Smooth muscle cell (in vitro differentiated cells): ENCODE measurements around the gene MACROD2. TPM values are rescaled to one million over a fixed set of nuclear protein-coding genes. Genes with fewer than 3 reads are reported as not detected.

Experiments used
- DNase-seq: peaks from one replicate; lab custom pipeline; 2025; ENCODE audit not compliant: unreplicated experiment; lab: John Stamatoyannopoulos, UW
- H2AFZ ChIP-seq: fragments of 200-600 bp; sonication (generic); 2 replicates; pipeline ENCODE4 v1.6.0; 2016; ENCODE audit warnings: antibody characterized with exemption, low read depth, mild to moderate bottlenecking
- H3F3A ChIP-seq: fragments of 200-600 bp; sonication (generic); 2 replicates; pipeline ENCODE4 v1.6.0; 2017; ENCODE audit warnings: antibody characterized with exemption, low read depth
- H3K27ac ChIP-seq: fragments of 200-600 bp; sonication (generic); 2 replicates; pipeline ENCODE4 v1.5.1; 2016; ENCODE audit warnings: low read depth, mild to moderate bottlenecking
- H3K27me3 ChIP-seq: fragments of 200-600 bp; sonication (generic); 2 replicates; pipeline ENCODE4 v1.6.1; 2016; ENCODE audit warnings: low read depth, mild to moderate bottlenecking
- H3K36me3 ChIP-seq: fragments of 200-600 bp; sonication (generic); 2 replicates; pipeline ENCODE4 v1.5.1; 2016; ENCODE audit warnings: low read depth
- H3K4me1 ChIP-seq: fragments of 200-600 bp; sonication (generic); 2 replicates; pipeline ENCODE4 v1.5.1; 2016; ENCODE audit warnings: low read depth
- H3K4me2 ChIP-seq: fragments of 200-600 bp; sonication (generic); 2 replicates; pipeline ENCODE4 v1.6.0; 2016; ENCODE audit warnings: mild to moderate bottlenecking
- H3K4me3 ChIP-seq: fragments of 200-600 bp; sonication (generic); 2 replicates; pipeline ENCODE4 v1.5.1; 2016; ENCODE audit warnings: mild to moderate bottlenecking
- H3K79me2 ChIP-seq: fragments of 200-600 bp; sonication (generic); 2 replicates; pipeline ENCODE4 v1.6.0; 2016; ENCODE audit warnings: low read depth, mild to moderate bottlenecking
- H3K9ac ChIP-seq: fragments of 200-600 bp; sonication (generic); 2 replicates; pipeline ENCODE4 v1.6.0; 2016; ENCODE audit warnings: low read depth
- H3K9me3 ChIP-seq: fragments of 200-600 bp; sonication (generic); replicated peaks from 2 replicates; pipeline ENCODE4 v1.5.1; 2016; ENCODE audit warnings: low read depth
- H4K20me1 ChIP-seq: fragments of 200-600 bp; sonication (generic); 2 replicates; pipeline ENCODE4 v1.6.0; 2016; ENCODE audit warnings: low read depth
- CTCF ChIP-seq: fragments of 200-600 bp; sonication (generic); IDR thresholded peaks from 2 replicates; pipeline ENCODE4 v1.5.1; 2017; ENCODE audit warnings: borderline replicate concordance, mild to moderate bottlenecking, antibody characterized with exemption; ENCODE audit not compliant: insufficient read depth, poor library complexity, severe bottlenecking
- WGBS: methylation state at CpG from one replicate; pipeline ENCODE4 v1.1.7; 2016; ENCODE audit warnings: low lambda C conversion rate; 5-methylcytosine and 5-hydroxymethylcytosine counted together
- polyA plus RNA-seq: library from polyadenylated mRNA; unstranded; fragments of >200 nt; fragmentation: Nextera tagmentation; extraction: Ambion mirVana; gene quantifications from 2 replicates; pipeline ENCODE4 v1.2.1, GENCODE V29; 2016
- total RNA-seq: library from RNA; depleted of rRNA; stranded (reverse); fragments of >200 nt; gene quantifications from 2 replicates; pipeline ENCODE4 v1.2.3, GENCODE V29; 2014

MACROD2 gene
- total and polyA plus RNA-seq, 2 experiments from 2014 or later: 0.04 to 0.32 TPM

GRCh38 chr20:15059438-15059837 lies 1064.1 kb downstream of the MACROD2 start:
- Histone ChIP-seq H3K79me2 (no peaks in the 10 kb centered on the region), H3K27me3 (no peaks in the 10 kb centered on the region), H3K9me3 (no peaks in the 10 kb centered on the region), H3K36me3 (no peaks in the 10 kb centered on the region), H4K20me1 (no peaks in the 10 kb centered on the region), H3K4me2 (no peak overlapping the region), H3K4me1 (peaks cover 11% of the 10 kb centered on the region), H3K4me3 (no peak overlapping the region), H2AFZ (no peak overlapping the region), H3K9ac (no peak overlapping the region), H3K27ac (no peak overlapping the region), H3F3A (no peaks in the 10 kb centered on the region)
- no peak for DNase-seq
- TF ChIP-seq CTCF: no peak

GRCh38 chr20:15060265-15061060 lies 1065.1 kb downstream of the MACROD2 start:
- Histone ChIP-seq H3K4me3 (no peak overlapping the region), H3K9me3 (no peaks in the 10 kb centered on the region), H2AFZ (no peak overlapping the region), H3K4me2 (no peak overlapping the region), H3K27ac (no peak overlapping the region), H4K20me1 (no peaks in the 10 kb centered on the region), H3F3A (no peaks in the 10 kb centered on the region), H3K9ac (no peak overlapping the region), H3K4me1 (peaks cover 11% of the 10 kb centered on the region), H3K79me2 (no peaks in the 10 kb centered on the region), H3K36me3 (no peaks in the 10 kb centered on the region), H3K27me3 (no peaks in the 10 kb centered on the region)
- no peak for TF ChIP-seq CTCF
- no peak for DNase-seq
- 87% methylated on average over 8 of the region's 8 CpGs for WGBS

- no peak overlapping the region for H3K9ac ChIP-seq
- no peaks in the 10 kb centered on the region for H3K36me3 ChIP-seq
- no peak overlapping the region for H3K27ac ChIP-seq
- no peaks in the 10 kb centered on the region for H4K20me1 ChIP-seq
- no peak overlapping the region for H3K4me3 ChIP-seq
- peaks cover 11% of the 10 kb centered on the region for H3K4me1 ChIP-seq
- WGBS: 83% methylated on average over 2 of the region's 2 CpGs
- H3K9me3 ChIP-seq: no peaks in the 10 kb centered on the region
- H3K4me2 ChIP-seq: peak overlapping the region; percentile 26
- no peak overlapping the region for H2AFZ ChIP-seq
- no peaks in the 10 kb centered on the region for H3K27me3 ChIP-seq
- no peaks in the 10 kb centered on the region for H3K79me2 ChIP-seq
- no peaks in the 10 kb centered on the region for H3F3A ChIP-seq
- TF ChIP-seq CTCF: no peak
- no peak for DNase-seq
Observed at GRCh38 chr20:15061061-15061430, 1065.7 kb downstream of the MACROD2 start.

GRCh38 chr20:15061955-15062354 lies 1066.6 kb downstream of the MACROD2 start:
- Histone ChIP-seq H3K4me2 (peak overlapping the region; percentile 26), H3K27ac (no peak overlapping the region), H2AFZ (peak overlapping the region; percentile 33), H3K27me3 (no peaks in the 10 kb centered on the region), H3K4me1 (peaks cover 11% of the 10 kb centered on the region), H3K9me3 (no peaks in the 10 kb centered on the region), H3F3A (no peaks in the 10 kb centered on the region), H3K9ac (no peak overlapping the region), H3K36me3 (no peaks in the 10 kb centered on the region), H3K79me2 (no peaks in the 10 kb centered on the region), H4K20me1 (no peaks in the 10 kb centered on the region), H3K4me3 (no peak overlapping the region)
- 59% methylated on average over 1 of the region's 1 CpG for WGBS
- TF ChIP-seq CTCF: no peak
- no peak for DNase-seq
